SU-DHL-6 (cell line): ENCODE data around the gene RNF126.

Source experiments
- H2AFZ ChIP-seq: fragments of 200-600 bp; sonication (generic); 2 replicates; pipeline ENCODE4 v1.6.1; 2014; ENCODE audit warnings: low read depth, mild to moderate bottlenecking, moderate library complexity, mixed read lengths, antibody characterized with exemption, low read length; ENCODE audit not compliant: severe bottlenecking
- H3F3A ChIP-seq: fragments of 200-600 bp; shearing (Covaris generic); 2 replicates; pipeline ENCODE4 v1.6.0; 2016; ENCODE audit warnings: antibody characterized with exemption, mild to moderate bottlenecking; ENCODE audit not compliant: insufficient read depth
- H3K27ac ChIP-seq: fragments of 200-600 bp; sonication (generic); 2 replicates; pipeline ENCODE4 v1.5.1; 2016; ENCODE audit warnings: low read depth, mild to moderate bottlenecking, low read length, moderate library complexity, mixed read lengths
- H3K27me3 ChIP-seq: fragments of 200-600 bp; sonication (generic), shearing (Covaris generic); 2 replicates; pipeline ENCODE4 v1.6.0; 2014; ENCODE audit warnings: mild to moderate bottlenecking, low read length
- H3K36me3 ChIP-seq: fragments of 200-600 bp; sonication (generic); 2 replicates; pipeline ENCODE4 v1.6.1; 2014; ENCODE audit warnings: mild to moderate bottlenecking, low read length, mixed read lengths
- H3K4me2 ChIP-seq: fragments of 300-600, 200-600 bp; shearing (Covaris generic), sonication (generic); 2 replicates; pipeline ENCODE4 v1.6.0; 2014; ENCODE audit warnings: low read length, low read depth, mild to moderate bottlenecking; ENCODE audit not compliant: poor library complexity, severe bottlenecking
- H3K4me3 ChIP-seq: fragments of 200-600 bp; sonication (generic); 2 replicates; pipeline ENCODE4 v1.5.1; 2014; ENCODE audit warnings: antibody characterized with exemption, low read length, mild to moderate bottlenecking, mixed read lengths; ENCODE audit not compliant: insufficient read depth, poor library complexity, severe bottlenecking
- H3K79me2 ChIP-seq: fragments of 200-600 bp; sonication (generic); 2 replicates; pipeline ENCODE4 v1.6.1; 2014; ENCODE audit warnings: mild to moderate bottlenecking, low read length, moderate library complexity; ENCODE audit not compliant: insufficient read depth
- H3K9ac ChIP-seq: fragments of 200-600 bp; sonication (generic); 2 replicates; pipeline ENCODE4 v1.7.0; 2014; ENCODE audit warnings: mild to moderate bottlenecking, low read length
- H3K9me2 ChIP-seq: fragments of 200-600 bp; sonication (generic); replicated peaks from 2 replicates; pipeline ENCODE4 v1.6.1; 2014; ENCODE audit warnings: low read length; ENCODE audit not compliant: insufficient read depth
- H3K9me3 ChIP-seq: fragments of 200-600 bp; sonication (generic); 2 replicates; pipeline ENCODE4 v1.6.1; 2014; ENCODE audit warnings: low read length, mixed read lengths; ENCODE audit not compliant: insufficient read depth
- H4K20me1 ChIP-seq: fragments of 200-600 bp; sonication (generic); 2 replicates; pipeline ENCODE4 v1.6.1; 2014; ENCODE audit warnings: low read depth, mild to moderate bottlenecking, antibody characterized with exemption, low read length, moderate library complexity, mixed read lengths
- EZH2phosphoT487 ChIP-seq: fragments of 200-600 bp; sonication (generic), shearing (Covaris generic); conservative IDR thresholded peaks from 2 replicates; pipeline ENCODE4 v1.6.1; 2018; ENCODE audit warnings: mild to moderate bottlenecking, antibody characterized with exemption, low read length, moderate library complexity, mixed read lengths
- TF ChIP-seq, protein P1 (sequence below): fragments of 200-600 bp; sonication (generic); IDR thresholded peaks from one replicate; pipeline ENCODE4 v1.5.1; 2017; ENCODE audit warnings: antibody characterized with exemption, mild to moderate bottlenecking, low read length, moderate library complexity; ENCODE audit not compliant: insufficient read depth, poor library complexity, severe bottlenecking

Gene RNF126

GRCh38 chr19:686589-687297 is 23.7 kb upstream of the RNF126 start:
- no peak overlapping the region for H3K4me3 ChIP-seq
- no peaks in the 10 kb centered on the region for H3K79me2 ChIP-seq
- TF ChIP-seq EZH2phosphoT487 = no peak
- TF ChIP-seq, protein P1, sequence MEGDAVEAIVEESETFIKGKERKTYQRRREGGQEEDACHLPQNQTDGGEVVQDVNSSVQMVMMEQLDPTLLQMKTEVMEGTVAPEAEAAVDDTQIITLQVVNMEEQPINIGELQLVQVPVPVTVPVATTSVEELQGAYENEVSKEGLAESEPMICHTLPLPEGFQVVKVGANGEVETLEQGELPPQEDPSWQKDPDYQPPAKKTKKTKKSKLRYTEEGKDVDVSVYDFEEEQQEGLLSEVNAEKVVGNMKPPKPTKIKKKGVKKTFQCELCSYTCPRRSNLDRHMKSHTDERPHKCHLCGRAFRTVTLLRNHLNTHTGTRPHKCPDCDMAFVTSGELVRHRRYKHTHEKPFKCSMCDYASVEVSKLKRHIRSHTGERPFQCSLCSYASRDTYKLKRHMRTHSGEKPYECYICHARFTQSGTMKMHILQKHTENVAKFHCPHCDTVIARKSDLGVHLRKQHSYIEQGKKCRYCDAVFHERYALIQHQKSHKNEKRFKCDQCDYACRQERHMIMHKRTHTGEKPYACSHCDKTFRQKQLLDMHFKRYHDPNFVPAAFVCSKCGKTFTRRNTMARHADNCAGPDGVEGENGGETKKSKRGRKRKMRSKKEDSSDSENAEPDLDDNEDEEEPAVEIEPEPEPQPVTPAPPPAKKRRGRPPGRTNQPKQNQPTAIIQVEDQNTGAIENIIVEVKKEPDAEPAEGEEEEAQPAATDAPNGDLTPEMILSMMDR = no peak
- no peaks in the 10 kb centered on the region for H3K36me3 ChIP-seq
- no peak overlapping the region for H3K27ac ChIP-seq
- H3K9me2 ChIP-seq = no peaks in the 10 kb centered on the region
- H3F3A ChIP-seq = no peaks in the 10 kb centered on the region
- no peaks in the 10 kb centered on the region for H4K20me1 ChIP-seq
- no peaks in the 10 kb centered on the region for H3K27me3 ChIP-seq
- H3K9ac ChIP-seq = no peak overlapping the region
- no peak overlapping the region for H2AFZ ChIP-seq
- no peaks in the 10 kb centered on the region for H3K9me3 ChIP-seq
- no peak overlapping the region for H3K4me2 ChIP-seq

- H3F3A ChIP-seq = no peaks in the 10 kb centered on the region
- no peaks in the 10 kb centered on the region for H3K36me3 ChIP-seq
- no peaks in the 10 kb centered on the region for H4K20me1 ChIP-seq
- H3K9me2 ChIP-seq = no peaks in the 10 kb centered on the region
- no peak overlapping the region for H3K27ac ChIP-seq
- H2AFZ ChIP-seq = no peak overlapping the region
- H3K27me3 ChIP-seq = no peaks in the 10 kb centered on the region
- H3K9ac ChIP-seq = no peak overlapping the region
- H3K4me3 ChIP-seq = no peak overlapping the region
- TF ChIP-seq, protein P1 = no peak
- no peak for TF ChIP-seq EZH2phosphoT487
- H3K9me3 ChIP-seq = no peaks in the 10 kb centered on the region
- no peaks in the 10 kb centered on the region for H3K79me2 ChIP-seq
- no peak overlapping the region for H3K4me2 ChIP-seq
Measured at GRCh38 chr19:685454-685931, 22.5 kb upstream of the RNF126 start.

DNA sequence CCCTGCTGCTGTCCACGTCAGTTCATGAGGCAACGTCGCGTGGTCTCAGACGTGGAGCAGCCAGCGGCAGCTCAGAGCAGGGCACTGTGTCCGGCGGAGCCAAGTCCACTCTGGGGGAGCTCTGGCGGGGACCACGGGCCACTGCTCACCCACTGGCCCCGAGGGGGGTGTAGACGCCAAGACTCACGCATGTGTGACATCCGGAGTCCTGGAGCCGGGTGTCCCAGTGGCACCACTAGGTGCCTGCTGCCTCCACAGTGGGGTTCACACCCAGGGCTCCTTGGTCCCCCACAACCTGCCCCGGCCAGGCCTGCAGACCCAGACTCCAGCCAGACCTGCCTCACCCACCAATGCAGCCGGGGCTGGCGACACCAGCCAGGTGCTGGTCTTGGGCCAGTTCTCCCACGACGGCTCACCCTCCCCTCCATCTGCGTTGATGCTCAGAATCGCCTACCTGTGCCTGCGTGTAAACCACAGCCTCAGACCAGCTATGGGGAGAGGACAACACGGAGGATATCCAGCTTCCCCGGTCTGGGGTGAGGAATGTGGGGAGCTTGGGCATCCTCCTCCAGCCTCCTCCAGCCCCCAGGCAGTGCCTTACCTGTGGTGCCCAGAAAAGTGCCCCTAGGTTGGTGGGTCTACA is 19.8 kb upstream of the RNF126 start:
- TF ChIP-seq, protein P1 = no peak
- TF ChIP-seq EZH2phosphoT487 = no peak
- H4K20me1 ChIP-seq = no peaks in the 10 kb centered on the region
- H3K4me2 ChIP-seq = no peak overlapping the region
- no peaks in the 10 kb centered on the region for H3K9me3 ChIP-seq
- no peaks in the 10 kb centered on the region for H3K79me2 ChIP-seq
- 0 out of 2 replicates have a peak, but pooled peaks cover 8% of the 10 kb centered on the region for H3F3A ChIP-seq
- H3K27me3 ChIP-seq = no peaks in the 10 kb centered on the region
- H3K36me3 ChIP-seq = no peaks in the 10 kb centered on the region
- H3K9ac ChIP-seq = no peak overlapping the region
- H3K4me3 ChIP-seq = no peak overlapping the region
- no peaks in the 10 kb centered on the region for H3K9me2 ChIP-seq
- H3K27ac ChIP-seq = no peak overlapping the region
- H2AFZ ChIP-seq = no peak overlapping the region
